Tibial nerve (tissue), 4 donors: ENCODE results near the gene TEKT5.

Source experiments
- EP300 ChIP-seq, 2 donors: sonication (generic); formaldehyde crosslinking; IDR thresholded peaks; one replicate each; pipeline ENCODE4 v1.6.1; 2017; ENCODE audit warnings: antibody characterized with exemption in 2 of 2, mild to moderate bottlenecking in 1 of 2
- POLR2A ChIP-seq, 2 donors: fragments of 450-650 bp; IDR thresholded peaks; one replicate each; pipeline ENCODE4 v1.6.1; 2017; ENCODE audit warnings: antibody characterized with exemption in 2 of 2, mild to moderate bottlenecking in 2 of 2, moderate library complexity in 2 of 2
- TF ChIP-seq, protein P1 (sequence below), 5 experiments: fragments of 200-600 bp in 3 of 5; fragments of 450-650 bp in 2 of 5; sonication (generic) in 3 of 5; IDR thresholded peaks; one replicate each; pipeline ENCODE4 v1.5.1; 2016 to 2019; ENCODE audit warnings: antibody characterized with exemption in 5 of 5, mild to moderate bottlenecking in 3 of 5, moderate library complexity in 2 of 5

DNA sequence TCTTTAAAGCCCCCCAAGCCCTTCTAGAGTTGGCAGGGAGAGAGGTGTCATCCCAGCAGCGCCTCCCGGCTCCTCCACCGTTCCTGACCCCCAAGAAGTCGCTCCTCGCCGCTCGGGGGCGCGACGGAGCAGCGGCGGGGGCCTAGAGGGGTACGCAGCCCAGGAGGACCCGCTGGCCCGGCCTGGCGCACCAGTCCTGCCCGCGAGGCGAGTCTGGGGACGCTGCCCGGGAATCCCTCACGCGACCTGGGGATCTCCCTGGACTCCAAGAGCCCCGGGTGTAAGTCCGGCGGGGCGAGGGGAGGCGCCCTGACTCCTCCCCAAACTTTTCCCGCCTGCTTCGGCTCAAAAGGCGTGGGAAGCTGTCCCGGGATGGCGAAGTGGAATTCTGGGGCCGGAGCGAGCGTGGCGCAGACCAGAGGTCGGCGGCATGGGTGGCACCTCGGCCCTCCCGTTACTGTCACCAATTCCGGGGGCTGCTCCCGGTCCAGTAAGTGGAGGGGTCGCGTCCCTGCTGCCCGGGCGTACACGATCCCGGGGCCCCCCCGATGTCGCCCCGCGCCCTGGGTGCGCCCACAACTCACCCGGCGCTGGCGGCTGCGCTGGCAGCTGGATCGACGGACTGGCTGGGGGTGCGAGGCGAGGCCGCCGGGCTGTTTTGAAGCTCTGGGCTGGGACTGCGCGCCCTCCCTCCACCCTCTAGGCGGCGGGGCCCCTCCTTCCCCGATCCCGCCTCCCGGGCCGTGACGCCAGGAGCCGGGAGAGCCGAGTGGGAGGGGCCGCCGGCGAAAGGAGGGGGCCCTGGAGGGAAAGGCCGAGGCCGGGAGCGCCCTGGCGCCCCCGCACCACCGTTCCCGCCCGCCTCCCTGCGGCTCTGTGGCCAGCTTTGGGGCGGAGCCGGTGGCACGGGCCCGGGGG lies 114.5 kb downstream of the TEKT5 start, which contains the start of gene EMP2:
- TF ChIP-seq, protein P1, sequence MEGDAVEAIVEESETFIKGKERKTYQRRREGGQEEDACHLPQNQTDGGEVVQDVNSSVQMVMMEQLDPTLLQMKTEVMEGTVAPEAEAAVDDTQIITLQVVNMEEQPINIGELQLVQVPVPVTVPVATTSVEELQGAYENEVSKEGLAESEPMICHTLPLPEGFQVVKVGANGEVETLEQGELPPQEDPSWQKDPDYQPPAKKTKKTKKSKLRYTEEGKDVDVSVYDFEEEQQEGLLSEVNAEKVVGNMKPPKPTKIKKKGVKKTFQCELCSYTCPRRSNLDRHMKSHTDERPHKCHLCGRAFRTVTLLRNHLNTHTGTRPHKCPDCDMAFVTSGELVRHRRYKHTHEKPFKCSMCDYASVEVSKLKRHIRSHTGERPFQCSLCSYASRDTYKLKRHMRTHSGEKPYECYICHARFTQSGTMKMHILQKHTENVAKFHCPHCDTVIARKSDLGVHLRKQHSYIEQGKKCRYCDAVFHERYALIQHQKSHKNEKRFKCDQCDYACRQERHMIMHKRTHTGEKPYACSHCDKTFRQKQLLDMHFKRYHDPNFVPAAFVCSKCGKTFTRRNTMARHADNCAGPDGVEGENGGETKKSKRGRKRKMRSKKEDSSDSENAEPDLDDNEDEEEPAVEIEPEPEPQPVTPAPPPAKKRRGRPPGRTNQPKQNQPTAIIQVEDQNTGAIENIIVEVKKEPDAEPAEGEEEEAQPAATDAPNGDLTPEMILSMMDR (IDR thresholded peaks at IDR 0.05): peak; percentile 39 to 89 (median 84)
- TF ChIP-seq POLR2A (IDR thresholded peaks at IDR 0.05) (peak; percentile 84 to 94), EP300 (IDR thresholded peaks at IDR 0.05) (peak in 1 of 2 donors; percentile 91)
